K562 (cell line): ENCODE data around the gene KLC1. TPM values are rescaled to one million over a fixed set of nuclear protein-coding genes. Genes with fewer than 3 reads are reported as not detected.

Experiments used
- ATAC-seq: fragments of 200-7000 bp; cut with Tn5 transposase; 3 replicates; pipeline ENCODE4 v1.9.1; 2020; ENCODE audit warnings: moderate library complexity
- BruUV-seq: library from RNA; stranded (reverse); fragments of 400-500 nt; replicated peaks from 2 replicates; lab custom pipeline; 2021; lab: Mats Ljungman, UMichigan
- CTCF ChIA-PET: fragments of 300-600 bp; formaldehyde crosslinking; extraction: SDS; loops from one replicate; lab custom pipeline; 2021; ENCODE audit warnings: low intra/inter-chr PET ratio; lab: Yijun Ruan, JAX
- POLR2A ChIA-PET: fragments of 300-600, 350-650 bp; sonication (Branson Sonifier 250); formaldehyde crosslinking; extraction: SDS; loops from one replicate; lab custom pipeline; 2021; ENCODE audit warnings: antibody characterized with exemption, inconsistent platforms; lab: Yijun Ruan, JAX
- DNase-seq, 4 experiments: peaks; one replicate each; pipeline versions ENCODE4 v3.0.0 to v3.0.0-alpha.2; 2011 to 2018; ENCODE audit warnings: low spot score in 3 of 4, mixed read lengths in 3 of 4; ENCODE audit errors: extremely low read depth in 1 of 4
- FAIRE-seq: peaks from 2 replicates; lab custom pipeline; 2011; peaks lifted over from hg19 to GRCh38; lab: Jason Lieb, UNC
- H2AFZ ChIP-seq: 2 replicates; pipeline ENCODE4 v1.6.0; 2011; ENCODE audit warnings: low read depth, low read length, control low read depth, inconsistent platforms
- H3K27ac ChIP-seq: fragments of 200-600 bp; 3 replicates; pipeline ENCODE4 v1.8.0; 2011; ENCODE audit warnings: low read depth, mild to moderate bottlenecking, control low read depth, inconsistent platforms, low read length, moderate library complexity, mixed read lengths; ENCODE audit errors: extremely low read depth
- H3K27me3 ChIP-seq, 2 experiments: fragments of 300-600 bp in 1 of 2; 2 replicates in 1 of 2; 3 replicates in 1 of 2; pipeline versions ENCODE4 v1.6.0 to v1.8.0; 2011; ENCODE audit warnings: inconsistent platforms in 2 of 2, low read length in 2 of 2, mild to moderate bottlenecking in 1 of 2, mixed read lengths in 1 of 2, moderate library complexity in 1 of 2; ENCODE audit not compliant: control insufficient read depth in 2 of 2, insufficient read depth in 2 of 2
- H3K36me3 ChIP-seq: fragments of 300-600 bp; 3 replicates; pipeline ENCODE4 v1.8.0; 2011; ENCODE audit warnings: mild to moderate bottlenecking, low read length, inconsistent platforms; ENCODE audit not compliant: control insufficient read depth, insufficient read depth
- H3K4me1 ChIP-seq, 2 experiments: fragments of 200-600 bp in 1 of 2; replicated peaks in 1 of 2; 2 replicates in 1 of 2; 3 replicates in 1 of 2; pipeline versions ENCODE4 v1.5.1 to v1.8.0; 2011; ENCODE audit warnings: inconsistent platforms in 2 of 2, low read length in 2 of 2, mild to moderate bottlenecking in 1 of 2, mixed read lengths in 1 of 2, moderate library complexity in 1 of 2; ENCODE audit not compliant: control insufficient read depth in 2 of 2, insufficient read depth in 2 of 2
- H3K4me2 ChIP-seq: 2 replicates; pipeline ENCODE4 v1.6.1; 2011; ENCODE audit warnings: low read length, control low read depth, inconsistent platforms, mixed read lengths; ENCODE audit not compliant: insufficient read depth
- H3K4me3 ChIP-seq: fragments of 200-600 bp; sonication (generic), shearing (Covaris generic); 2 replicates; pipeline ENCODE4 v1.5.1; 2016; ENCODE audit warnings: control low read depth, inconsistent platforms
- H3K79me2 ChIP-seq: fragments of 200-600 bp; 3 replicates; pipeline ENCODE4 v1.8.0; 2011; ENCODE audit warnings: low read length, inconsistent platforms; ENCODE audit not compliant: control insufficient read depth, insufficient read depth
- H3K9ac ChIP-seq, 2 experiments: 2 replicates each; pipeline versions ENCODE4 v1.6.0 to v1.6.1; 2011; ENCODE audit warnings: low read depth in 2 of 2, low read length in 2 of 2, control low read depth in 1 of 2, inconsistent platforms in 1 of 2, mild to moderate bottlenecking in 1 of 2, mixed read lengths in 1 of 2; ENCODE audit not compliant: insufficient read depth in 1 of 2
- H3K9me1 ChIP-seq: one replicate; pipeline ENCODE4 v1.6.0; 2011; ENCODE audit warnings: inconsistent platforms, mild to moderate bottlenecking, low read length, moderate library complexity; ENCODE audit not compliant: control insufficient read depth, insufficient read depth
- H3K9me3 ChIP-seq: replicated peaks from 2 replicates; pipeline ENCODE4 v1.5.1; 2011; ENCODE audit warnings: low read depth, low read length, inconsistent platforms; ENCODE audit not compliant: control insufficient read depth, insufficient read depth
- H4K20me1 ChIP-seq: replicated peaks from 2 replicates; pipeline ENCODE4 v1.6.1; 2011; ENCODE audit warnings: low read length, inconsistent platforms, mixed read lengths; ENCODE audit not compliant: control insufficient read depth, insufficient read depth
- CHD2 ChIP-seq: IDR thresholded peaks from 2 replicates; pipeline ENCODE4 v1.6.1; 2011; ENCODE audit warnings: low read depth, low read length
- KDM4B ChIP-seq, 2 experiments: fragments of 450-650 bp in 1 of 2; sonication (generic) in 1 of 2; IDR thresholded peaks; 2 replicates each; pipeline ENCODE4 v1.6.1; 2016 to 2017; ENCODE audit warnings: borderline replicate concordance in 2 of 2, antibody characterized with exemption in 1 of 2, low read depth in 1 of 2, mild to moderate bottlenecking in 1 of 2
- NFIC ChIP-seq: fragments of 450-650 bp; IDR thresholded peaks from 2 replicates; pipeline ENCODE4 v1.6.1; 2017; ENCODE audit warnings: mild to moderate bottlenecking, inconsistent platforms
- POLR2G ChIP-seq: fragments of 200-400 bp; formaldehyde crosslinking; IDR thresholded peaks from 2 replicates; pipeline ENCODE4 v1.6.1; 2017; ENCODE audit warnings: low read depth, mild to moderate bottlenecking, antibody characterized with exemption, low read length, moderate library complexity
- WGBS: fragments of 100-300 bp; shearing (Covaris generic); methylation state at CpG from one replicate; pipeline ENCODE4 v1.1.6; 2016; ENCODE audit warnings: low coverage, mixed read lengths; ENCODE audit not compliant: insufficient coverage; ENCODE audit errors: missing lambda C conversion rate; 5-methylcytosine and 5-hydroxymethylcytosine counted together
- in situ Hi-C: fragments of 300-500 bp; cut with MboI; formaldehyde crosslinking; loops from 4 replicates; pipeline ENCODE4 v1.15.0; 2018; ENCODE audit warnings: inconsistent platforms, mixed read lengths
- intact Hi-C: fragments of 100-400 bp; cut with micrococcal nuclease; formaldehyde crosslinking; loops from 2 replicates; pipeline ENCODE4 v1.14.2; 2022
- polyA plus RNA-seq, 8 experiments: library from polyadenylated mRNA; depleted of rRNA in 4 of 8; stranded (reverse) in 5 of 8; unstranded in 3 of 8; fragments of >200 nt; fragmentation: Nextera tagmentation in 2 of 8; fragmentation: Illumina TruSeq in 1 of 8; extraction: Ambion mirVana in 2 of 8; extraction: Trizol in 1 of 8; gene quantifications; 2 replicates each; pipeline versions ENCODE4 v1.2.1 to v1.2.3, GENCODE V29; 2011 to 2014; ENCODE audit warnings: inconsistent platforms in 1 of 8, missing spikeins in 1 of 8
- total RNA-seq, 7 experiments: library from RNA; depleted of rRNA in 6 of 7; stranded (reverse); fragments of >200 nt in 6 of 7; fragmentation: Illumina TruSeq in 2 of 7; extraction: Trizol in 2 of 7; gene quantifications; 2 replicates each; pipeline versions ENCODE4 v1.2.1 to v1.2.3, GENCODE V29; 2011 to 2021; ENCODE audit warnings: low replicate concordance in 1 of 7

KLC1 gene
- total and polyA plus RNA-seq, 9 of the 15 experiments (the other 6 are each of a cell fraction or from before 2014, with no cell fraction given), result 4.9 to 134 (median 54.8) TPM

- intact Hi-C loops, result no loop called here
- no peak overlapping the region for H3K27ac ChIP-seq
- peaks cover 0 to 45% of the 10 kb centered on the region in 2 experiments; a peak in 3 of 5 replicates for H3K4me1 ChIP-seq
- H3K4me2 ChIP-seq, result no peak overlapping the region
- no peaks in the 10 kb centered on the region for H3K27me3 ChIP-seq
- TF ChIP-seq CHD2 (no peak), POLR2G (0 out of 2 replicates have a peak, but pooled peaks have one; percentile 15), NFIC (peak; percentile 71)
- TF ChIP-seq, all 486 proteins: peak for 2
- Histone ChIP-seq H3K9me1 (no peaks in the 10 kb centered on the region), H3K9ac (peak overlapping the region in 1 of 2 experiments; percentile 58; a peak in 2 of 4 replicates), H3K36me3 (peaks cover 39% of the 10 kb centered on the region; the same call in 1 of the 3 replicates), H2AFZ (no peak overlapping the region), H3K9me3 (no peaks in the 10 kb centered on the region), H4K20me1 (0 out of 2 replicates have a peak, but pooled peaks cover 3% of the 10 kb centered on the region), H3K4me3 (no peak overlapping the region), H3K79me2 (peaks cover 56% of the 10 kb centered on the region)
- BruUV-seq, result no TSS peak
- WGBS, result 34% methylated on average over 7 of the region's 20 CpGs
- in situ Hi-C loops, result no loop called here
- ATAC-seq, result peak; percentile 71
- CTCF ChIA-PET, result no interaction called here
- peak in 2 of 4 experiments; percentile 28 to 30 for DNase-seq
- POLR2A ChIA-PET, result interaction anchor here (0.5 kb wide), 1 partner anchor 359 kb away, joined by 3 read pairs; no protein-coding TSS in a partner anchor
- FAIRE-seq, result no peak
These were observed 95.1 kb downstream of the KLC1 start for GRCh38 chr14:103724116-103724515.

DNA sequence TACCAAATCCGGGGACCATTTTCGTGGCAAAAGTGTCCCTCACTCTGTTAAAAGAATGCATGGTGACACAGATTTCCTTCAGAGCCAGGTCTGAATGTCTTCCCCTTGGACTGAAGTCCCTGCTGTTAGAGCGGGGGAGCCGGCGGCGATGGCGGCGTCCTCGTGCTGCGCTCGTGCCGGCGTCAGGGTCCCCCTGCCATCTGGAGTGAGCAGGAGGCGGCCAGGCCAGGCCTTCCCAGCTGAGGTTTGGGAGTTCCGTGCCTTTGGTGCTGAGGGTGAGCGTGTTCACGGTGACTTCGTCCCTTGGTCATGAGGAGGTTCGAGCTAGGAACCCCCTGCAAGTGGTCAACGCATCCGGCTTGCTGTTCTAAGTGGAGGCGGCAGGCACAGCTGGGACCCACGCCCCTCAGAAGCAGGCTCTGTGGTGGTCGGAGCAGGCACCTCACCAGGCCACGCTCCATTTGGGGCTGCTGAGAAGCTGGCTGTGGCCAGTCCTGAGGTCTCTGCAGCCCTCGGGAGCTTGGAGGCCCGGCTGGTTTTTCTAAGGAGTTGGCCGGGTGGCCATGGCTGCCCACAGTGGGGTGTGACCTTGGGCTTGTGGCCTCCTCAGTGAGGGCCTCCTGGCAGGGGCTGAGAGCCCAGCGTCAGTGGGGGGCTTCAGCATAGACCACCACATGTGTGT lies 96.1 kb downstream of the KLC1 start:
- POLR2A ChIA-PET, result interaction anchor here (0.5 to 1.8 kb wide), 3 partner anchors 10 to 23 kb away, joined by 3 to 6 read pairs (median 4); partner anchors contain the start of genes XRCC3 and ZFYVE21
- H3K9me1 ChIP-seq, result no peaks in the 10 kb centered on the region
- CTCF ChIA-PET, result no interaction called here
- TF ChIP-seq KDM4B (IDR thresholded peaks at IDR 0.05; ENCODE audit: borderline replicate concordance in 2 of 2, low read depth in 1 of 2), result no peak
- TF ChIP-seq, all 486 proteins: peak for 0
- ATAC-seq, result no peak
- H3K4me2 ChIP-seq, result no peak overlapping the region
- no peak overlapping the region for H3K27ac ChIP-seq
- H3K4me3 ChIP-seq, result no peak overlapping the region
- 95% methylated on average over 18 of the region's 29 CpGs for WGBS
- peak overlapping the region in 1 of 2 experiments; percentile 35; a peak in 1 of 4 replicates for H3K9ac ChIP-seq
- no peaks in the 10 kb centered on the region for H3K27me3 ChIP-seq
- H2AFZ ChIP-seq, result no peak overlapping the region
- no peak for DNase-seq
- peaks cover 44% of the 10 kb centered on the region; the same call in 1 of the 3 replicates for H3K36me3 ChIP-seq
- peaks cover 5 to 45% of the 10 kb centered on the region in 2 experiments; a peak in 4 of 5 replicates for H3K4me1 ChIP-seq
- intact Hi-C loops (no loop called here), in situ Hi-C loops (no loop called here)
- FAIRE-seq, result no peak
- no peaks in the 10 kb centered on the region for H4K20me1 ChIP-seq
- BruUV-seq, result no TSS peak
- H3K79me2 ChIP-seq, result peaks cover 46% of the 10 kb centered on the region
- no peaks in the 10 kb centered on the region for H3K9me3 ChIP-seq
